Adrenal gland (tissue), 12 donors: ENCODE results near the gene R3HDM4. TPM values are rescaled to one million over a fixed set of nuclear protein-coding genes. Genes with fewer than 3 reads are reported as not detected.
A peak's percentile ranks its signal among the peaks of the same experiment; 100 is the strongest.

Experiments
- DNase-seq, 7 donors: peaks; one replicate each; pipeline ENCODE4 v3.0.0-alpha.2; 2019 to 2020
- H3K27ac ChIP-seq, 5 donors: fragments of 200-600 bp; sonication (generic) in 4 of 5; 1 replicate in 3 of 5; 2 replicates in 2 of 5; pipeline versions ENCODE4 v1.5.1 to v1.8.0; 2016 to 2020; ENCODE audit warnings: mild to moderate bottlenecking in 1 of 5
- H3K27me3 ChIP-seq: fragments of 200-600 bp; 2 replicates; pipeline ENCODE4 v1.8.0; 2021
- H3K36me3 ChIP-seq, 2 donors: fragments of 200-600 bp; replicated peaks in 1 of 2; 1 replicate in 1 of 2; 2 replicates in 1 of 2; pipeline versions ENCODE4 v1.5.1 to v1.8.0; 2018 to 2022
- H3K4me1 ChIP-seq, 2 donors: fragments of 200-600 bp; replicated peaks in 1 of 2; 1 replicate in 1 of 2; 2 replicates in 1 of 2; pipeline versions ENCODE4 v1.5.1 to v1.8.0; 2018 to 2021
- H3K4me3 ChIP-seq, 4 donors: fragments of 200-600 bp; sonication (generic) in 3 of 4; one replicate each; pipeline ENCODE4 v1.5.1; 2016 to 2018
- H3K9me3 ChIP-seq, 3 donors: fragments of 200-600 bp; sonication (generic) in 1 of 3; replicated peaks in 1 of 3; 1 replicate in 2 of 3; 2 replicates in 1 of 3; pipeline versions ENCODE4 v1.5.1 to v1.8.0; 2016 to 2021
- POLR2A ChIP-seq, 2 donors: fragments of 450-650 bp; IDR thresholded peaks; one replicate each; pipeline ENCODE4 v1.6.1; 2017; ENCODE audit warnings: antibody characterized with exemption in 2 of 2, mild to moderate bottlenecking in 2 of 2, moderate library complexity in 1 of 2
- WGBS, 4 donors: extraction: QIAGEN DNeasy Blood & Tissue Kit in 2 of 4; methylation state at CpG; one replicate each; pipeline versions ENCODE4 v1.1.5 to v1.1.7; 2013 to 2017; 5-methylcytosine and 5-hydroxymethylcytosine counted together
- intact Hi-C, 2 donors: fragments of 100-400 bp; cut with DNase I; formaldehyde crosslinking; loops; one replicate each; pipeline versions ENCODE4 v1.14.1 to v1.15.0; 2022 to 2023
- polyA plus RNA-seq, 3 donors: library from polyadenylated mRNA; stranded (reverse); fragments of 200-250 nt in 2 of 3; fragments of 350-450 nt in 1 of 3; fragmentation: Illumina TruSeq in 1 of 3; extraction: RNeasy Lipid Tissue Mini Kit (QIAGEN cat#74804) in 1 of 3; gene quantifications; one replicate each; pipeline ENCODE4 v1.2.3, GENCODE V29; 2013 to 2014
- total RNA-seq, 9 donors: library from RNA; depleted of rRNA in 4 of 9; stranded (reverse); fragments of >200 nt in 4 of 9; fragments of 120-200 nt in 1 of 9; fragmentation: NEBNext Ultra II Directional in 1 of 9; extraction: Animal tissue kit (Norgen Biotek cat#: 25700) in 1 of 9; gene quantifications; one replicate each; pipeline versions ENCODE4 v1.1.0 to v1.2.4, GENCODE V29; 2013 to 2023
- TF ChIP-seq, protein P1 (sequence below), 6 experiments: fragments of 450-650 bp in 4 of 6; fragments of 200-600 bp in 2 of 6; sonication (generic) in 1 of 6; IDR thresholded peaks; 1 replicate in 5 of 6; 2 replicates in 1 of 6; pipeline versions ENCODE4 v1.5.1 to v1.8.0; 2016 to 2021; ENCODE audit warnings: antibody characterized with exemption in 6 of 6, mild to moderate bottlenecking in 2 of 6, moderate library complexity in 1 of 6
- donor health status: healthy with polysubstance abuse.
- donor health status: Bipolar disorder and iron deficiency.
- donor health status: DM: yes; HTN: yes; CAD: no.
- donor health status: DM: no; HTN: no; CAD: no.
- donor health status: DM: no; HTN: no; CAD: no.
- donor health status: DM: yes; HTN: yes; CAD: no.

The R3HDM4 gene
- total and polyA plus RNA-seq, 12 donors: 8.9 to 59.5 (median 29.6) TPM

DNA sequence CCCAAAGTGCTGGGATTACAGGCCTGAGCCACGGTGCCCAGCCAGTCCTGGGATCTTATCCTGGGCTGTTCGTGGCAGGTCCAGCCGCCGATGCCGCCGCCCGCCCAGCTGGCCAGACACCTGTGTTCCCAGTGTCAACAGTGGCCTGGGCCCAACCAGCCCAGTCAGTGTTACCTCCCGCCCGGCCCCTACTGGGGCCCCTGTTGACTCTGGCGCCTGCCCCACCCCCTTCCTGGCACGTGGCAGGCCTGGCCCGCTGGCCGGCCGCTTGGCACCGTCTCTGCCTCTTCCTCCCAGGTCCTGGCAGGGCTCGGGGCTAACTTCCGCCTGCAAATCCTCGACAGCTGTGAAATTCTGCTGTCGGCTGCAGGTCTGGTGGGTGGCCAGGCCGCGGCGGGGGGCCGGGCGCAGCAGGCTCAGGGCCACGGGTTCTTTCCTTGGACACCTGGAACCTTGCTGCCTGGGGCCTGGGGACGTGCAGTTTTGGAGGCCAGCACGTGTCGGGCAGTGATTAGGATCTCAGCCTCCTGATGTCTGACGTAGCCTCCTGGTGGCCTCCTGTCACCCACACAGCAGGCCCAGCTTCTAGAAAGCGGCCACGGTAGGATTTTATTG lies 22.0 kb upstream of the R3HDM4 start:
- Histone ChIP-seq H3K4me1 (peaks cover 16 to 25% of the 10 kb centered on the region in 2 donors), H3K9me3 (no peaks in the 10 kb centered on the region), H3K4me3 (no peak overlapping the region), H3K27ac (peak overlapping the region in 3 of 5 donors; percentile 65 to 73 (median 70)), H3K27me3 (no peaks in the 10 kb centered on the region), H3K36me3 (no peaks in the 10 kb centered on the region)
- peak; percentile 82 to 93 (median 86) for DNase-seq
- intact Hi-C loops: no loop called here
- WGBS, 4 donors: 19 to 33% (median 25%) methylated on average over 3 to 31 of the region's 31 CpGs
- TF ChIP-seq POLR2A (IDR thresholded peaks at IDR 0.05): peak in 1 of 2 donors; percentile 56
- TF ChIP-seq, protein P1, sequence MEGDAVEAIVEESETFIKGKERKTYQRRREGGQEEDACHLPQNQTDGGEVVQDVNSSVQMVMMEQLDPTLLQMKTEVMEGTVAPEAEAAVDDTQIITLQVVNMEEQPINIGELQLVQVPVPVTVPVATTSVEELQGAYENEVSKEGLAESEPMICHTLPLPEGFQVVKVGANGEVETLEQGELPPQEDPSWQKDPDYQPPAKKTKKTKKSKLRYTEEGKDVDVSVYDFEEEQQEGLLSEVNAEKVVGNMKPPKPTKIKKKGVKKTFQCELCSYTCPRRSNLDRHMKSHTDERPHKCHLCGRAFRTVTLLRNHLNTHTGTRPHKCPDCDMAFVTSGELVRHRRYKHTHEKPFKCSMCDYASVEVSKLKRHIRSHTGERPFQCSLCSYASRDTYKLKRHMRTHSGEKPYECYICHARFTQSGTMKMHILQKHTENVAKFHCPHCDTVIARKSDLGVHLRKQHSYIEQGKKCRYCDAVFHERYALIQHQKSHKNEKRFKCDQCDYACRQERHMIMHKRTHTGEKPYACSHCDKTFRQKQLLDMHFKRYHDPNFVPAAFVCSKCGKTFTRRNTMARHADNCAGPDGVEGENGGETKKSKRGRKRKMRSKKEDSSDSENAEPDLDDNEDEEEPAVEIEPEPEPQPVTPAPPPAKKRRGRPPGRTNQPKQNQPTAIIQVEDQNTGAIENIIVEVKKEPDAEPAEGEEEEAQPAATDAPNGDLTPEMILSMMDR (IDR thresholded peaks at IDR 0.05): peak in 3 of 6 experiments; percentile 7 to 30 (median 11)

GRCh38 chr19:934197-934840 lies 21.3 kb upstream of the R3HDM4 start:
- Histone ChIP-seq H3K9me3 (no peaks in the 10 kb centered on the region), H3K27ac (peak overlapping the region in 3 of 5 donors; percentile 65 to 73 (median 70)), H3K4me3 (no peak overlapping the region), H3K4me1 (peaks cover 14 to 25% of the 10 kb centered on the region in 2 donors), H3K27me3 (no peaks in the 10 kb centered on the region), H3K36me3 (no peaks in the 10 kb centered on the region)
- 84 to 88% (median 87%) methylated on average over 5 to 29 of the region's 29 CpGs for WGBS, 4 donors
- TF ChIP-seq, protein P1 (IDR thresholded peaks at IDR 0.05): no peak
- no peak for TF ChIP-seq POLR2A (IDR thresholded peaks at IDR 0.05)
- intact Hi-C loops: no loop called here
- DNase-seq: peak in 1 of 7 donors; percentile 26

DNA sequence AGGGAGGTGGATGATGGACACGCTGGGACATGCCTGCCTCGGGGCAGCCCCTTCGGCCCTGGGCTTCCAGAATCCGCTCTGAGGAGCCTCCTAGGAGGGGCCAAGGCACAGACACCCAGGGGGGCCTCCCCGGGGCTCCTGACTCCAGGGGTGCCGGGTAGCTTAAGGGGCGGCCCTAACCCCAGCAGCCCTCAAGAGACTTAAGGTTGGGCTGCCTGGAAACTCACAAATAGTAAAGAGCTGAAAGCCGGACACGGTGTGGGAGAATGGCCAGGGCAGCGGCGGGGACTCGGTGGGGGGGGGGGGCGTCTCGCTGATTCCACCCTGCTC lies 20.5 kb upstream of the R3HDM4 start:
- TF ChIP-seq, protein P1 (IDR thresholded peaks at IDR 0.05): no peak
- TF ChIP-seq POLR2A (IDR thresholded peaks at IDR 0.05): no peak
- no peak for DNase-seq
- H3K27me3 ChIP-seq: no peaks in the 10 kb centered on the region
- intact Hi-C loops: no loop called here
- H3K4me1 ChIP-seq: peaks cover 14 to 25% of the 10 kb centered on the region in 2 donors
- no peaks in the 10 kb centered on the region for H3K36me3 ChIP-seq
- 54 to 75% (median 70%) methylated on average over 7 to 14 of the region's 14 CpGs for WGBS, 4 donors
- H3K27ac ChIP-seq: peak overlapping the region in 2 of 5 donors; percentile 54 to 79
- no peak overlapping the region for H3K4me3 ChIP-seq
- no peaks in the 10 kb centered on the region for H3K9me3 ChIP-seq

- intact Hi-C loops: no loop called here
- no peaks in the 10 kb centered on the region for H3K36me3 ChIP-seq
- peak overlapping the region in 3 of 5 donors; percentile 38 to 79 (median 54) for H3K27ac ChIP-seq
- TF ChIP-seq, protein P1 (IDR thresholded peaks at IDR 0.05): no peak
- no peak for TF ChIP-seq POLR2A (IDR thresholded peaks at IDR 0.05)
- no peaks in the 10 kb centered on the region for H3K27me3 ChIP-seq
- no peak overlapping the region for H3K4me3 ChIP-seq
- peak in 6 of 7 donors; percentile 33 to 80 (median 59) for DNase-seq
- peaks cover 14 to 25% of the 10 kb centered on the region in 2 donors for H3K4me1 ChIP-seq
- WGBS, 4 donors: 57 to 67% (median 62%) methylated on average over 27 to 54 of the region's 54 CpGs
- no peaks in the 10 kb centered on the region for H3K9me3 ChIP-seq
Observed at GRCh38 chr19:932648-933552, 19.9 kb upstream of the R3HDM4 start.
